Calu3 (cell line): Measurements from ENCODE around the gene TMEM201. TPM values are rescaled to one million over a fixed set of nuclear protein-coding genes. Genes with fewer than 3 reads are reported as not detected.

Experiments
- BruUV-seq: library from RNA; stranded (reverse); fragments of 400-500 nt; replicated peaks from 2 replicates; lab custom pipeline; 2021; lab: Mats Ljungman, UMichigan
- CTCF ChIA-PET: fragments of 300-600 bp; sonication (Branson Sonifier 250); formaldehyde crosslinking; loops from one replicate; lab custom pipeline; 2022; ENCODE audit warnings: antibody characterized with exemption; lab: Charles Lee
- DNase-seq: peaks from one replicate; pipeline ENCODE4 v3.0.0; 2022
- H3K27ac Mint-ChIP-seq: one replicate; pipeline ENCODE4 v1.8.0; 2022; ENCODE audit warnings: mixed read lengths; ENCODE audit not compliant: unreplicated experiment
- H3K27me3 Mint-ChIP-seq: one replicate; pipeline ENCODE4 v1.8.0; 2022; ENCODE audit warnings: mixed read lengths; ENCODE audit not compliant: unreplicated experiment
- H3K36me3 Mint-ChIP-seq: one replicate; pipeline ENCODE4 v1.8.0; 2022; ENCODE audit warnings: mild to moderate bottlenecking, moderate library complexity, mixed read lengths; ENCODE audit not compliant: insufficient read depth, unreplicated experiment
- H3K4me1 Mint-ChIP-seq: one replicate; pipeline ENCODE4 v1.8.0; 2022; ENCODE audit warnings: mild to moderate bottlenecking, low read depth, mixed read lengths; ENCODE audit not compliant: unreplicated experiment
- H3K4me3 Mint-ChIP-seq: one replicate; pipeline ENCODE4 v1.8.0; 2022; ENCODE audit warnings: mild to moderate bottlenecking, low read depth, moderate library complexity, mixed read lengths; ENCODE audit not compliant: unreplicated experiment
- H3K9me3 Mint-ChIP-seq: one replicate; pipeline ENCODE4 v1.8.0; 2022; ENCODE audit warnings: low read depth, mixed read lengths; ENCODE audit not compliant: unreplicated experiment
- CTCF ChIP-seq: fragments of 200-600 bp; IDR thresholded peaks from one replicate; pipeline ENCODE4 v1.8.0; 2022; ENCODE audit warnings: antibody characterized with exemption; ENCODE audit not compliant: unreplicated experiment
- intact Hi-C: fragments of 100-400 bp; cut with micrococcal nuclease; formaldehyde crosslinking; loops from one replicate; pipeline ENCODE4 v1.10.0; 2022; ENCODE audit not compliant: unreplicated experiment
- total RNA-seq: library from RNA; stranded (reverse); gene quantifications from 2 replicates; pipeline ENCODE4 v1.2.3, GENCODE V29; 2022

TMEM201 gene
- total RNA-seq, 1 experiment from 2014 or later: 18.5 TPM

GRCh38 chr1:9634582-9634981 is 45.9 kb downstream of the TMEM201 start:
- CTCF ChIA-PET: no interaction called here
- Mint-ChIP-seq H3K36me3 (no peaks in the 10 kb centered on the region), H3K9me3 (peaks cover 2% of the 10 kb centered on the region), H3K4me3 (no peak overlapping the region), H3K27me3 (peaks cover 21% of the 10 kb centered on the region), H3K4me1 (no peaks in the 10 kb centered on the region), H3K27ac (no peak overlapping the region)
- no peak for TF ChIP-seq CTCF
- DNase-seq: no peak
- BruUV-seq: no TSS peak
- intact Hi-C loops: no loop called here

GRCh38 chr1:9639227-9639626 is 50.5 kb downstream of the TMEM201 start:
- CTCF ChIA-PET: no interaction called here
- Mint-ChIP-seq H3K4me1 (no peaks in the 10 kb centered on the region), H3K36me3 (no peaks in the 10 kb centered on the region), H3K27me3 (peaks cover 24% of the 10 kb centered on the region), H3K9me3 (peaks cover 2% of the 10 kb centered on the region), H3K27ac (no peak overlapping the region), H3K4me3 (no peak overlapping the region)
- BruUV-seq: no TSS peak
- intact Hi-C loops: no loop called here
- TF ChIP-seq CTCF: no peak
- no peak for DNase-seq

- no peak overlapping the region for H3K4me3 Mint-ChIP-seq
- peaks cover 24% of the 10 kb centered on the region for H3K27me3 Mint-ChIP-seq
- TF ChIP-seq CTCF: no peak
- H3K36me3 Mint-ChIP-seq: no peaks in the 10 kb centered on the region
- CTCF ChIA-PET: no interaction called here
- no peak for DNase-seq
- no peaks in the 10 kb centered on the region for H3K4me1 Mint-ChIP-seq
- intact Hi-C loops: no loop called here
- H3K9me3 Mint-ChIP-seq: no peaks in the 10 kb centered on the region
- no peak overlapping the region for H3K27ac Mint-ChIP-seq
- BruUV-seq: no TSS peak
These were observed 54.9 kb downstream of the TMEM201 start for GRCh38 chr1:9643351-9644256.

GRCh38 chr1:9646037-9646436 is 57.3 kb downstream of the TMEM201 start:
- H3K27me3 Mint-ChIP-seq: peaks cover 24% of the 10 kb centered on the region
- BruUV-seq: no TSS peak
- H3K36me3 Mint-ChIP-seq: no peaks in the 10 kb centered on the region
- DNase-seq: no peak
- no peak overlapping the region for H3K4me3 Mint-ChIP-seq
- no peaks in the 10 kb centered on the region for H3K9me3 Mint-ChIP-seq
- CTCF ChIA-PET: no interaction called here
- intact Hi-C loops: no loop called here
- H3K4me1 Mint-ChIP-seq: no peaks in the 10 kb centered on the region
- TF ChIP-seq CTCF: no peak
- H3K27ac Mint-ChIP-seq: no peak overlapping the region
